KOPT-K1 (cell line): Measurements from ENCODE around the gene AIFM1.

Experiments
- H3K27ac ChIP-seq: fragments of 200-600 bp; sonication (generic); 2 replicates; pipeline ENCODE4 v1.5.1; 2016; ENCODE audit warnings: antibody characterized with exemption, mild to moderate bottlenecking, low read depth, low read length; ENCODE audit not compliant: poor library complexity, severe bottlenecking
- H3K36me3 ChIP-seq: fragments of 200-600 bp; sonication (generic); 2 replicates; pipeline ENCODE4 v1.5.1; 2017; ENCODE audit warnings: antibody characterized with exemption, mild to moderate bottlenecking, low read length, moderate library complexity; ENCODE audit not compliant: insufficient read depth
- H3K9me3 ChIP-seq: fragments of 200-600 bp; sonication (generic); 2 replicates; pipeline ENCODE4 v1.5.1; 2017; ENCODE audit warnings: antibody characterized with exemption, low read length, mild to moderate bottlenecking; ENCODE audit not compliant: insufficient read depth, poor library complexity, severe bottlenecking

The AIFM1 gene

GRCh38 chrX:130097507-130098209 lies 68.0 kb downstream of the AIFM1 start:
- Histone ChIP-seq H3K9me3 (no peaks in the 10 kb centered on the region), H3K36me3 (no peaks in the 10 kb centered on the region), H3K27ac (peak overlapping the region; percentile 59)

GRCh38 chrX:130095249-130096030 lies 70.2 kb downstream of the AIFM1 start:
- no peaks in the 10 kb centered on the region for H3K36me3 ChIP-seq
- H3K9me3 ChIP-seq = no peaks in the 10 kb centered on the region
- H3K27ac ChIP-seq = peak overlapping the region; percentile 38

DNA sequence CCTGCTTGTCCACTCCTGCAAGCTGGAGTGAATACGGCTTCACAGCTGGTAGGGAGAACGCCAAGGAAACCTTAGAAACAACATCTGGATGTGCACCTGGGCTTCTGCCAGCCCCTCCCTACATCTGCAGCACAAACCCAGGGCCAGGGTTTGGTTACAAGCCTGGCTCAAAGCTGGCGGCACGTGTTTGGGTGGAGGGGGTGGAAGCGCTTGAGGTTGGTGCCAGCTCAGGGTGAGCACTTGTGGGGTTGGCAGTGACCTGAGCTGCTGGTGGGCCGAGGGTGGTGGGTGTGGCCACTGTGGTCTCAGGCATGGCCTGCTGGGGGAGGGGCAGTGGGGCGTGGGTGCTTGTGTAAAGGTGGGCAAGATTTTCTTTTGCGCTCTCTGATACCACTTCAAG lies 70.9 kb downstream of the AIFM1 start:
- Histone ChIP-seq H3K36me3 (no peaks in the 10 kb centered on the region), H3K9me3 (no peaks in the 10 kb centered on the region), H3K27ac (peak overlapping the region; percentile 38)

- Histone ChIP-seq H3K36me3 (no peaks in the 10 kb centered on the region), H3K9me3 (no peaks in the 10 kb centered on the region), H3K27ac (no peak overlapping the region)
These were observed 72.4 kb downstream of the AIFM1 start for GRCh38 chrX:130093271-130093670.

DNA sequence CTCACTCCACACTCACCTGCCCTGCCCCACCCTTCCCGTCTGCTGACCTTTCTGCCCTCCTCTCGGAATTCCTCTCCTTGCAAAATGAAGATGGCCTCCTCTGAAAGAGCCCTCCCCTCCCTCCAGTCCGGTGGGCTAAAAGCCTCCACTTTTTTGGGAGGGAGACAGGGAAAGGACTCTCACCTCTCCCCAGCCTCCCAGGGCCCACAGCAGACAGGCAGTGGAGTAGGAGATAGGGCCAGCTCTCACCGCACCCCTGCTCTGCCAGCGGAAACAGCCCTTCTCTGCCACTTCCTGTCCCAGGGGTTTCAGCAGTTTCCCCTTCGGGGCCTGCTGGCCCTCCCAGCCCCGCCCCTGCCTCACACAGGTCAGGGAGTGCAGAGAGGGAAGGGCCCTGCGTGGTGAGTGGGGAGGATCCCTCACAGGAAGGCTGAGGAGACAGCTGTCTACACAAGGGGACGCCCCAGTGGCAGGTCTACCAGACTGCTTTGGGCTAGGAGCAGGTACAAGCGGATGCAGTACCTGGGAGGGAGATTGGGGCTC lies 73.6 kb downstream of the AIFM1 start:
- Histone ChIP-seq H3K27ac (peak overlapping the region; percentile 98), H3K36me3 (no peaks in the 10 kb centered on the region), H3K9me3 (no peaks in the 10 kb centered on the region)

GRCh38 chrX:130090364-130090763 lies 75.3 kb downstream of the AIFM1 start:
- Histone ChIP-seq H3K27ac (peak overlapping the region; percentile 46), H3K9me3 (no peaks in the 10 kb centered on the region), H3K36me3 (no peaks in the 10 kb centered on the region)

GRCh38 chrX:130086447-130087206 lies 79.0 kb downstream of the AIFM1 start:
- H3K36me3 ChIP-seq = no peaks in the 10 kb centered on the region
- peak overlapping the region; percentile 88 for H3K27ac ChIP-seq
- H3K9me3 ChIP-seq = no peaks in the 10 kb centered on the region

DNA sequence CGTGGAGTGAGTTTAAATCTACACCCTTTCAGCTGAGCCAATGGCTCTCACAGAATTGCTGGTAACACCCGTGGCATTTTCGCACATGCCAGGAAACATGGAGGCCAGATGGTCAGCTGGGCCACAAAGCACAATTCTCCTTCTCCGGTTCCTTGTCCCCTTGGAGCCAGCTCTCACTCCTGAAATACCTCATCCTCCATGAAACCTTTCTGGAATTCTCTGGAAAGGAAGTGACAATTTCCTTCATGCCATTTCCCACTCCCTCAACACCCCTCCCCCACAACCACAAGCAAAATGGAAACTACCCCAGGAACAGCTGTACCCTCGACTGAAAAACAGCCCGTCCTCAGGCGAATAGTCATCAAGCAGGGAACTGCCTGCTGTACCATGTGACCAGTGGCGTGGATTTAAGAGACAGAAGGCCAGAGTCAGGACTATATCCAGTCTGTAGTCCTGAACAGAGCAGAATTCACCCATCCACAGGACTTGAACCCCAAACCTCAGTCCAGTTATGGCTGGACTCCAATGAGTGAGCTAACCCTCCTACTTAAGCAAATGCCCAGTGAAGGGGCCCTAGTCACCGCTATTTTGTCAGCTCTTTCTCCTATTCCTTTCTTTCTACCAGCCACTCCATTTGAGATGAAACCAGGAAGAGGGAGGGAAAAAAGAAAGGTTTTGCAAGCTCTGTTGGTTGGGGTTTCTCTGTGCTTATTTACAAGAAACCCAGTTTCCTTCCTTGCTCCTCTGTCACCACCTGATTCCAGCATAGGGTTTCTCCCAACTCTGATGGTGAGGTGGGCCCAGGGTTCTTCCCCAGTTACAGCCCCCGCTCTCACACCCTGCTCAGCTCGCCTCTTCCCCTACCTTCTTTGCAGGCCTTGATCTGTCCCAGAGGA lies 79.8 kb downstream of the AIFM1 start:
- H3K9me3 ChIP-seq = no peaks in the 10 kb centered on the region
- peak overlapping the region; percentile 88 for H3K27ac ChIP-seq
- H3K36me3 ChIP-seq = no peaks in the 10 kb centered on the region

DNA sequence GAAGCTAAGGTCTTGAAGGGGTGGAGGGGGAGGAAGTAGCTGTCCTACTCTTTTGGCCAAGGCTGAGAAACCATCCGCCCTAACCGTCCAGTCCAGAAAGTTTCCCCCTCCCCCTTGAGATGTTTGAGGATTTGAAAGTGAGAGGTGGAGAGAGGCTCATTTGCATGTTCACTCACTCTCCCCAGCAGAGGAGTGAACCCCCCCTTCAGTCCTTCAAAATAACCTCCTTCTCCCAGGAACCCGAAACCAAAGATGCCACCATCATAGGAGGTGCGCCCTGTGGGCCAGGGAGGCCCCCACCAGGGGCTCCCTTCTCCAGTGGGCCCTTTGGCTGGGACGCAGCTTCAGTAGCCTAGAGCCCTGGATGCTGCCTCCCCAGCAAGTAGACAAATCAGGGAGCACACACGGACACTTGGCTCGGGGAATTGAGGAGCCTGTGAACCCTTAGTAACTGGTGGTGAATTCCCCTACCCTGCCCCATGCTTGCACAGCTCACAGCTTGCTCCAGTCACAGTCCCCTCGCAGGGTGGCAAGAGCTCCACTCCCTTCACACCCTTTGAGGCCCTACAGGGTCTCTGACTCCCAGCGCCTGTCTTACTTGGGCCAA lies 80.9 kb downstream of the AIFM1 start:
- H3K27ac ChIP-seq = peak overlapping the region; percentile 88
- H3K9me3 ChIP-seq = no peaks in the 10 kb centered on the region
- H3K36me3 ChIP-seq = no peaks in the 10 kb centered on the region

DNA sequence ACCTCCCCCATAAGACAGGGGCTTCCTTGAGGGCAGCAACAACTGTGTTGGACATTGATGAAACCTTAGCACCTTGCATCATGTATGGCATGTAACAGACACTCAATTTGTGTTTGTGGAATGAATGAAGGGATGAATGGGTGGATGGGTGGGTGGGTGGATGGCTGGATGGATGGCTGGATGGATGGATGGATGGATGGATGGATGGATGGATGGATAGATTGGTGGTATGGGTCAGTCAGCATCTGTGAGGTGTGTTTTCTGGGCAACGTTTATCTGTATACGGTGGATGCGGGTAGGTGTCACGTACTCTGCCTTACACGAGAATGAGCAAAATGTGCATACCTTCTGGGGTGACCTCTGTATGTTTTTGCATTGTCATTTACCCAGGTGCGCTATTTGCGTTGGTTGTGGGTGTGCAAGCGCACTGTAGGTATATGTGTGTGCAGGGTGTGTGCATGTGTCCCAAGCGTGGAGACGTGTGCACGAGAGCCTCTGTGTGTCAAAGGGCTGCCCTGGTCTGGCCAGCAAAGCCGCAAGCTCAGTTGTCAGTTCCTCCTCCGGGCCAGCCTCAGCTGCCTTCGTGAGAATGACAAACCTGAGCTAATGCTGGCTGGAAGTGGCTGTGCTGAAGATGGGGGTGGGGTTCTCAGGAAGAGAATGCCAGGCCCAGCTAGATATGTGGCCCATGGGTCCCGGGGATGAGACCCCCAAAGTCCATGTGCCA lies 81.8 kb downstream of the AIFM1 start:
- Histone ChIP-seq H3K9me3 (no peaks in the 10 kb centered on the region), H3K36me3 (no peaks in the 10 kb centered on the region), H3K27ac (peak overlapping the region; percentile 88)

DNA sequence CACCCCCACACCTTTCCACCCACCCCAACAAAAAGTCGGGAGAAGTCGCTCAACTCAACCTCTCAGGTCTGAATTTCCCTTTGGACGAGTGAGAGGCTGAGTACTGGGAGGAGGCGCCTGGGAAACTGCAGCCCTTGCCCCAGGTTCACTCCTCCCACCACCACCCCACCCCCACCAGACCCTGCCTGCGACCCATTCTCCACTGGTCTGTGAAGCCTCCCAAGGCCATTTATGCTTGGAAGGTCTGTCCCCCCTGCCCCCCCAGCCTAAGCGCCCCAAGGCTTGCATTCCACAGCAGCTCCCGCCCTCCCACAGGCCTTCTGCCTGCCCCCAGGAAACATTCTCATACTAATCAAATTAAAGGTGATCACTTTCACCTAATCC lies 82.5 kb downstream of the AIFM1 start:
- Histone ChIP-seq H3K27ac (peak overlapping the region; percentile 88), H3K36me3 (no peaks in the 10 kb centered on the region), H3K9me3 (no peaks in the 10 kb centered on the region)

GRCh38 chrX:130082244-130083106 lies 83.2 kb downstream of the AIFM1 start:
- Histone ChIP-seq H3K27ac (peak overlapping the region; percentile 88), H3K9me3 (no peaks in the 10 kb centered on the region), H3K36me3 (no peaks in the 10 kb centered on the region; the same call in 1 of the 2 replicates)
